Dermis microvascular lymphatic vessel endothelial cell (primary cell): Measurements from ENCODE around the gene METAP2. TPM values are rescaled to one million over a fixed set of nuclear protein-coding genes. Genes with fewer than 3 reads are reported as not detected.
"Not testable (repeated sequence)": the region's sequence is repeated elsewhere in the genome, so short reads cannot be mapped to it uniquely, and the experiment has no call there.

Source experiments
- DNase-seq, 2 donors: peaks; one replicate each; pipeline versions ENCODE4 v3.0.0 to v3.0.0-alpha.2; 2010; ENCODE audit warnings: low read depth in 2 of 2
- total RNA-seq: library from RNA; depleted of rRNA; stranded (reverse); fragments of >200 nt; gene quantifications from 2 replicates; pipeline ENCODE4 v1.2.1, GENCODE V29; 2014

Gene METAP2
- total RNA-seq: 43.7 and 50.5 TPM in 2 replicates

- DNase-seq: peak; percentile 86 to 96
These were observed at the start of gene METAP2 for GRCh38 chr12:95473884-95474659. METAP2 (plus strand) TSS chr12:95474152; CDS start chr12:95474180, 28 bp downstream.

- peak in 1 of 2 donors; percentile 36 for DNase-seq
These were observed 49.5 kb upstream of the METAP2 start for GRCh38 chr12:95424271-95424994.

- DNase-seq: no peak
These were observed 44.8 kb upstream of the METAP2 start for GRCh38 chr12:95429172-95429510.

GRCh38 chr12:95431120-95431519 lies 42.8 kb upstream of the METAP2 start:
- no peak for DNase-seq

- DNase-seq: no peak
These were observed 38.6 kb upstream of the METAP2 start for GRCh38 chr12:95435355-95435754.

GRCh38 chr12:95437565-95437964 lies 36.4 kb upstream of the METAP2 start:
- DNase-seq: no peak

- DNase-seq: no peak
These were observed 34.3 kb upstream of the METAP2 start for GRCh38 chr12:95439461-95440230.

GRCh38 chr12:95440401-95440800 lies 33.6 kb upstream of the METAP2 start:
- DNase-seq: no peak

GRCh38 chr12:95443459-95443858 lies 30.5 kb upstream of the METAP2 start:
- DNase-seq: no peak

- not testable (repeated sequence) for DNase-seq
These were observed 28.9 kb upstream of the METAP2 start for GRCh38 chr12:95445099-95445498.

GRCh38 chr12:95445884-95446505 lies 28.0 kb upstream of the METAP2 start:
- no peak for DNase-seq

- no peak for DNase-seq
These were observed 27.4 kb upstream of the METAP2 start for GRCh38 chr12:95446506-95446900.

GRCh38 chr12:95449656-95450055 lies 24.3 kb upstream of the METAP2 start:
- DNase-seq: not testable (repeated sequence)

GRCh38 chr12:95452501-95452900 lies 21.5 kb upstream of the METAP2 start:
- DNase-seq: not testable (repeated sequence)

- not testable (repeated sequence) for DNase-seq
These were observed 20.1 kb upstream of the METAP2 start for GRCh38 chr12:95453881-95454280.

GRCh38 chr12:95454780-95455215 lies 19.2 kb upstream of the METAP2 start:
- DNase-seq: not testable (repeated sequence)

- peak in 1 of 2 donors; percentile 29 for DNase-seq
These were observed 16.3 kb upstream of the METAP2 start for GRCh38 chr12:95457605-95458004.

- DNase-seq: no peak
These were observed 15.2 kb upstream of the METAP2 start for GRCh38 chr12:95458761-95459160.

GRCh38 chr12:95459310-95459709 lies 14.6 kb upstream of the METAP2 start:
- no peak for DNase-seq

- DNase-seq: no peak
These were observed 13.8 kb upstream of the METAP2 start for GRCh38 chr12:95460105-95460504.

- no peak for DNase-seq
These were observed 13.1 kb upstream of the METAP2 start for GRCh38 chr12:95460896-95461295.

GRCh38 chr12:95462081-95462480 lies 11.9 kb upstream of the METAP2 start:
- DNase-seq: no peak
